ENCODE measurements around the gene USP40. TPM values are rescaled to one million over a fixed set of nuclear protein-coding genes. Genes with fewer than 3 reads are reported as not detected.
A peak's percentile ranks its signal among the peaks of the same experiment; 100 is the strongest.
"Not testable (repeated sequence)": the region's sequence is repeated elsewhere in the genome, so short reads cannot be mapped to it uniquely, and the experiment has no call there.

USP40 gene
- total and polyA plus RNA-seq, 5 donors = 15.1 to 18.6 (median 17.9) TPM

DNA sequence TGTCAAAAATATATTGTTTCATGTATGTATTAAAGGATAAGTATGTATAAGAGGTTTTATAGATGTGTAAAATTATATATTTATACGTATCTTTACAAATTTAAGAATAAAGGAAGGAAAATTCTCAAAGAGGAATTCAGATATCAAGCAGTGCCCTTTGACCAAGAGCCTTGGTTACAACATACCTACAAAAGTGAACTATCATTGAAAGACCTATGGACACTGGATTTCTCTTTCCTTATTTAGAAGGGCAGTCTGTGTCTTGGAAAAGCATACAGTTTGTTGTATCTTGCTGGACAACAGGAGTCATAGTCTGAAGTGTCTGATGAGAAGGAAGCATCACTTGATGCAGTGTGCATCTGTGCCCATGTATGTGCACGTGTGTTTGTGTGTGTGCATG lies 21.8 kb upstream of the USP40 start:
- H3K4me3 ChIP-seq (ENCODE audit: low read length) = no peak overlapping the region
- no peaks in the 10 kb centered on the region for H3K27me3 ChIP-seq (ENCODE audit: control insufficient read depth, insufficient read depth)
- no peaks in the 10 kb centered on the region for H3K9me3 ChIP-seq (ENCODE audit: control insufficient read depth, low read length)
- ATAC-seq = no peak
- H3K4me1 ChIP-seq (ENCODE audit: control insufficient read depth, insufficient read depth, low read length) = no peaks in the 10 kb centered on the region
- 86% methylated on average over 2 of the region's 2 CpGs for WGBS
- H3K27ac ChIP-seq (ENCODE audit: low read length) = no peak overlapping the region
- intact Hi-C loops (cut with DNase I) = no loop called here
- no peak for DNase-seq

DNA sequence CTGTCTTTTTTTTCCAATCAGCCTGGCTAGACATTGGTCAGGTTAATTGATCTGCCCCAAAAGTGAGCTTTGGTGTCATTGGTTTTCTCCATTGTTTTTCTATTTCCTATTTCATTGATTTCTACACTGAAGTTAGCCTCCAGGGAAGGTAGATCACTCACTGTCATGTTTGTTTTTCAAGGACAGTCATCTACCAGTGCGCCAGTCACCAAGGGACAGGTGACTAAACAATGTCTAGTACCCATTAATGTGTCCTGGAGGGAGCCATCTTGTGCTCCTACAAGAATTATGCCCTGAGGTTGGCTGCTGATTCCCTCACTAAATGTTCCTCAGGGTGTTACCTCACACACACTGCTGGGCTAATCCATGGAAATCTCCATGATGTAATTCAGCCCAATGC lies 17.6 kb upstream of the USP40 start:
- Histone ChIP-seq H3K4me3 (ENCODE audit: low read length) (no peak overlapping the region), H3K27me3 (ENCODE audit: control insufficient read depth, insufficient read depth) (no peaks in the 10 kb centered on the region), H3K27ac (ENCODE audit: low read length) (no peak overlapping the region), H3K4me1 (ENCODE audit: control insufficient read depth, insufficient read depth, low read length) (no peaks in the 10 kb centered on the region), H3K9me3 (ENCODE audit: control insufficient read depth, low read length) (no peaks in the 10 kb centered on the region)
- intact Hi-C loops (cut with DNase I) = no loop called here
- ATAC-seq (no peak), DNase-seq (no peak)
- 94% methylated on average over 1 of the region's 1 CpG for WGBS

DNA sequence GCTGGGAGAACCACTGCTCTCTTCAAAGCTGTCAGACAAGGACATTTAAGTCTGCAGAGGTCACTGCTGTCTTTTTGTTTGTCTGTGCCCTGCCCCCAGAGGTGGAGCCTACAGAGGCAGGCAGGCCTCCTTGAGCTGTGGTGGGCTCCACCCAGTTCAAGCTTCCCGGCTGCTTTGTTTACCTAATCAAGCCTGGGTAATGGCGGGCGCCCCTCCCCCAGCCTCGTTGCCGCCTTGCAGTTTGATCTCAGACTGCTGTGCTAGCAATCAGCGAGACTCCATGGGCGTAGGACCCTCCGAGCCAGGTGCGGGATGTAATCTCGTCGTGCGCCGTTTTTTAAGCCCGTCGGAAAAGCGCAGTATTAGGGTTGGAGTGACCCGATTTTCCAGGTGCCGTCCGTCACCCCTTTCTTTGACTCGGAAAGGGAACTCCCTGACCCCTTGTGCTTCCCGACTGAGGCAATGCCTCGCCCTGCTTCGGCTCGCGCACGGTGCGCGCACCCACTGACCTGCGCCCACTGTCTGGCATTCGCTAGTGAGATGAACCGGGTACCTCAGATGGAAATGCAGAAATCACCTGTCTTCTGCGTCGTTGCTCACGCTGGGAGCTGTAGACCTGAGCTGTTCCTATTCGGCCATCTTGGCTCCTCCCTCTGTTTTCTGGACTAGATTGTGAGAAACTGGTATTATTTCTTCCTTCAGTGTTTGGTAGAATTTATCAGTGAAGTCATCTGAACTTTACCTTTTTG lies 16.8 kb upstream of the USP40 start:
- H3K4me1 ChIP-seq (ENCODE audit: control insufficient read depth, insufficient read depth, low read length); H3K9me3 ChIP-seq (ENCODE audit: control insufficient read depth, low read length); H3K27me3 ChIP-seq (ENCODE audit: control insufficient read depth, insufficient read depth); ATAC-seq; H3K27ac ChIP-seq (ENCODE audit: low read length); H3K4me3 ChIP-seq (ENCODE audit: low read length); intact Hi-C loops (cut with DNase I); DNase-seq: not testable (repeated sequence)
- WGBS = 79% methylated on average over 34 of the region's 35 CpGs

DNA sequence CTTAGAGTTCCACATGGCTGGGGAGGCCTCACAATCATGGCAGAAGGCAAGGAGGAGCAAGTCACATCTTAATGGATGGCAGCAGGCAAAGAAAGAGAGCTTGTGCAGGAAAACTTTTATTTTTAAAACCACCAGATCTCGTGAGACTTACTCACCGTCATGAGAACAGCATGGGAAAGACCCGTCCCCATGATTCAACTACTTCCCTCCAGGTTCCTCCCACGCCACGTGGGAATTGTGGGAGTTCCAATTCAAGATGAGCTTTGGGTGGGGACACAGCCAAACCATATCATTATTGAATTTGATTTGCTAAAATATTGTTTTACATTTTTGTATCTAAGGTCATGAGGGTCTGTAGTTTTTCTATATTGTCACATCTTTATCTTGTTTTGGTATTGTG lies 10.8 kb upstream of the USP40 start:
- H3K4me3 ChIP-seq (ENCODE audit: low read length); ATAC-seq; H3K4me1 ChIP-seq (ENCODE audit: control insufficient read depth, insufficient read depth, low read length); intact Hi-C loops (cut with DNase I); H3K27ac ChIP-seq (ENCODE audit: low read length); H3K27me3 ChIP-seq (ENCODE audit: control insufficient read depth, insufficient read depth); DNase-seq; H3K9me3 ChIP-seq (ENCODE audit: control insufficient read depth, low read length): not testable (repeated sequence)
- 49% methylated on average over 5 of the region's 5 CpGs for WGBS

DNA sequence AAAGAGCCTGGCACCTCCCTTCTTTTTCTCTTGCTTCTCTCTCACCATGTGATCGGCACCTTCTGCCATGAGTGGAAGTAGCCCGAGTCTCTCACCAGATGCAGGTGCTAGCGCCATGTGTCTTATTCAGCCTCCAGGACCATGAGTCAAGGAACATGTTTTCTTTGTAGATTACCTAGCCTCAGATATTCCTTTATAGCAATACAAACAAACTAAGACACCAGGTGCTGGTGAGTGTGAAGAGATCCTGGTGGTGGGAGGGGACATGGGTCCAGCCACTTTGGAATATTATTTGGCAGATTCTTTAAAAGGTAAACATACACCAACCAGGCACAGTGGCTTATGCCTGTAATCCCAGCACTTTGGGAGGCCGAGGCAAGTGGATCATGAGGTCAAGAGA lies 5.9 kb upstream of the USP40 start:
- Histone ChIP-seq H3K4me1 (ENCODE audit: control insufficient read depth, insufficient read depth, low read length) (peaks cover 1% of the 10 kb centered on the region), H3K27me3 (ENCODE audit: control insufficient read depth, insufficient read depth) (no peaks in the 10 kb centered on the region), H3K27ac (ENCODE audit: low read length) (no peak overlapping the region), H3K9me3 (ENCODE audit: control insufficient read depth, low read length) (no peaks in the 10 kb centered on the region), H3K4me3 (ENCODE audit: low read length) (no peak overlapping the region)
- 83% methylated on average over 4 of the region's 4 CpGs for WGBS
- ATAC-seq = no peak
- intact Hi-C loops (cut with DNase I) = no loop called here
- no peak for DNase-seq

DNA sequence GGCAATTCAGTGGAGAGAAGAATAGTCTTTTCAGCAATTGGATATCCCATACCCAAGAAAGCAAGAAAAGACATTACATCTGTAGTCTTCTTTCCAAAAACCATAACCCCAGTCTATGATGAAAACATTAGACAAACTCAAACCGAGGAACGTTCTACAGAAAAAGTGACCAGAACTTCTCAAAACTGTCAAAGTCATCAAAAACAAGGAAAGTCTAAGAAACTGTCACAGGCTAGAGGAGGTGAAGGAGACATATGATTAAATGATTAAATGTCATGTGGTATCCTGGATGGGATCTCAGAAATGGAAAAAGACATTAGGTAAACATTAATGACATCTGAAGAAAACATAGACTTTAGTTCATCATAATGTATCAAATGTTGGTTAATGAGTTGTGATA lies 4.9 kb upstream of the USP40 start:
- DNase-seq (no peak), ATAC-seq (no peak)
- Histone ChIP-seq H3K27ac (ENCODE audit: low read length) (no peak overlapping the region), H3K4me1 (ENCODE audit: control insufficient read depth, insufficient read depth, low read length) (peaks cover 1% of the 10 kb centered on the region), H3K4me3 (ENCODE audit: low read length) (no peak overlapping the region), H3K27me3 (ENCODE audit: control insufficient read depth, insufficient read depth) (no peaks in the 10 kb centered on the region), H3K9me3 (ENCODE audit: control insufficient read depth, low read length) (no peaks in the 10 kb centered on the region)
- 87% methylated on average over 2 of the region's 2 CpGs for WGBS
- intact Hi-C loops (cut with DNase I) = no loop called here

DNA sequence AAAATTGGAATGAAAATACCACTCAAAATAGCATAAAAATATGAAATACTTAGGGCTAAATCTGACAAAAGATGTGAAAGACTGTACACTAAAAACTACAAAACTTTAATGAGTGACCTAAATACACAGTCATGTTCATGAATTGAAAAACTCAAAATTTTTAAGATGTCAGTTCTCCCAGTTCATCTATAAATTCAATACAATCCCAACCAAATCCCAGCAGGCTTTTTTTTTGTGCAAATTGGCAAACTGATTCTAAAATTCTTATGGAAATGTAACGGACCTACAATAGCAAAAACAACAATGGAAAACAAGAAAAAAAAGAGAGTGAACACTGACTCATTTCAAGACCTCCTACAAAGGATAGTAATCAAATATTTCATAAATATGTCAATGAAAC lies 4.4 kb upstream of the USP40 start:
- peaks cover 1% of the 10 kb centered on the region for H3K4me1 ChIP-seq (ENCODE audit: control insufficient read depth, insufficient read depth, low read length)
- intact Hi-C loops (cut with DNase I) = no loop called here
- H3K9me3 ChIP-seq (ENCODE audit: control insufficient read depth, low read length) = no peaks in the 10 kb centered on the region
- H3K4me3 ChIP-seq (ENCODE audit: low read length) = no peak overlapping the region
- WGBS = 34% methylated on average over 1 of the region's 1 CpG
- H3K27ac ChIP-seq (ENCODE audit: low read length) = no peak overlapping the region
- no peak for ATAC-seq
- no peak for DNase-seq
- H3K27me3 ChIP-seq (ENCODE audit: control insufficient read depth, insufficient read depth) = no peaks in the 10 kb centered on the region

DNA sequence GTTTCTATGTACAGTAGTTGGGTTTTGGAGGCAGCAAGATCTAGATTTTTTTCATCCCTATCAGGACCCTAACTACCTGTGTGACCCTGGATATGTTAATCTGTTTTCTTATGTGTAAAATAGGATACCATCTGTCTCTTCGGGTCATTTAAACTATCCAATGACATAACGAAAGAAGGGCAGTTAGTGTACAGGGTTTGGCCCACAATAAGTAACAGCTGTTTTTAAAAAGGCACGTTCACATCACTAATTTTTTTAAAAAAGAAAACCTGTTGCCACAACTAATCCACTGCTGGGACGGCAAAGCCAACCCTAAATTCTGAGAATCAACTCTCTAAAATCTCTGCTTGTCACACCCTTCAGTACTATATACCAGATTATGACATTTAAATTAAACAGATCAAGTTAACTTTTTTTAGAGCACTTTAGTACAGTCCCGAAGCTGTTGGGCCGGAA lies 869 bp downstream of the USP40 start:
- intact Hi-C loops (cut with DNase I) = no loop called here
- WGBS = 2% methylated on average over 6 of the region's 6 CpGs
- H3K4me1 ChIP-seq (ENCODE audit: control insufficient read depth, insufficient read depth, low read length) = peaks cover 1% of the 10 kb centered on the region
- no peak overlapping the region for H3K27ac ChIP-seq (ENCODE audit: low read length)
- ATAC-seq (no peak), DNase-seq (no peak)
- peak overlapping the region; percentile 63 for H3K4me3 ChIP-seq (ENCODE audit: low read length)
- H3K9me3 ChIP-seq (ENCODE audit: control insufficient read depth, low read length) = no peaks in the 10 kb centered on the region
- no peaks in the 10 kb centered on the region for H3K27me3 ChIP-seq (ENCODE audit: control insufficient read depth, insufficient read depth)

DNA sequence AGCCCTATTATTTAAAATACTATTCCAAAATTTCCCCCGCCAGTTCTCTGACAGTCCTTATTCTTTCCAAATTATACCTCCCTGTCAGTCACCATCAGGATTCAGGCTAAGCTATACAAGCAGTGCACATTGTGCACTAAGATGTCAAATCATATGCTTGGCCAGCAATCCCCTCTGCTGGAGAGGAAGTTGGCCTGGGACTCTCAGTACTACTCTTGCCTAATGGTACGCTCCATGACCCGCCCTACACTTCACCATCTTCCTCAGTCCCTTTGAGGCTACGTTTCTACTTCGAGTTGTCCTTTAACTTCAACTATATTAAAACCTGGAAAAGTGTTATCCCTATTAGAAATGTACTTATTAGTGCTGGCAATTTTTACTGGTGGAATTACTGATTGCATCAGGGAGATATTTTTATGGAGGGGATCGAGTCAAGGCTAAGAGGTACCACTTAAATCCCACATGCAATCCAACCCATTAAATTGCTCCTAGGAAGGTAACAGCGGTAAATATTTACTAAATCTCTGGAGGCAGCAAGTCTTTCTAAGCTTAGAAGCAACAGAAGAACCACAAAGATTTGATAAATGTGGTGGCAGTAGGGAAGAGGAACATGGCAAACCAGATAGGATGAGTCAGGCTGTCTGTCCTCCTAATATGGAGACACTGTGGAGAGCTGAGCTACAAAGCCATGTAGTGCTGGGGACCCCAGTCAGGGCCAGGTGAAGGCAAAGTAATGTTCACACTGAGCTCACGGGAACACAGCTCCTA lies 2.7 kb downstream of the USP40 start:
- WGBS = 93% methylated on average over 8 of the region's 8 CpGs
- intact Hi-C loops (cut with DNase I) = no loop called here
- Histone ChIP-seq H3K4me3 (ENCODE audit: low read length) (no peak overlapping the region), H3K9me3 (ENCODE audit: control insufficient read depth, low read length) (no peaks in the 10 kb centered on the region), H3K4me1 (ENCODE audit: control insufficient read depth, insufficient read depth, low read length) (peaks cover 1% of the 10 kb centered on the region), H3K27me3 (ENCODE audit: control insufficient read depth, insufficient read depth) (no peaks in the 10 kb centered on the region), H3K27ac (ENCODE audit: low read length) (no peak overlapping the region)
- DNase-seq (no peak), ATAC-seq (no peak)

DNA sequence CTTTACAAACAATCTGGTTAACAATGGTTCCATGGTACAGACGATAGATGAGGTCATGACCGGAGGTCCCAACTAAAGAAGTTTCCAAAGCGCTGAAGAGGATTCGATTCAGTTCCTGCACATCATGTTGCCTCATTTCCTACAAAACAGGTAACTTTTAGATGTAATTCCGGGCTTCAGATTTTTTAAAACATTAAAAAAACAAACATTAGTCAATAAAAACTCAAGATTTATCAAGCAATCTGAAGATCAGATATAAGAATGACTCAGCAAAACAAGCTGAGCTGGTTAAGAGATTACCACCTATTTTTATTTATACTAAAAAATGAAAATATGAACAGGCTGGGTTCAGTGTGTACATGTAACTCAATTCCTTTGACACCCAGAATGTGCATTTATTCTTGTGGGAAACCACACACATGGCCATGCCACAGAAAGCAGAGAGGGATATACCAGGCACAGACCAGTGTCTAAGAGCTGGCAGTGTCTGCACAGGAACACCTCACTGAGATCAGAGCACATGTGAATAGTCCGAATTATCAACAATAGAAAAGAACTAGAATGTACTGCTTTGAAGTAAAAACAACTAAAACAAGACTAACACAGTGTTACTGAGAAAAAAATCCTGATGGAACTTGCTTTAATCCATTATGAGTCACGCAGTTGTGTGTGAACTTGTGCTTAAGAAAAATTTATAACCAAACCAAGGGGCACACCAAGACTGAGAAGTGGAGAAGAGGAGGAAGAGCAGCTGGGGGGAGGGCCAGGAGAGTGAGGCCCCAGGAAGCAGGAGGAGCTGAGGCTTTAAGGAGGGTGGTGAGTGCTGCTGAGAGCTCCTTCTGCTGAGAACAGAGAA lies 9.5 kb downstream of the USP40 start:
- H3K27ac ChIP-seq (ENCODE audit: low read length) = no peak overlapping the region
- ATAC-seq (no peak), DNase-seq (peak in 1 of 3 donors; percentile 18)
- H3K4me1 ChIP-seq (ENCODE audit: control insufficient read depth, insufficient read depth, low read length) = no peaks in the 10 kb centered on the region
- no peaks in the 10 kb centered on the region for H3K9me3 ChIP-seq (ENCODE audit: control insufficient read depth, low read length)
- no peaks in the 10 kb centered on the region for H3K27me3 ChIP-seq (ENCODE audit: control insufficient read depth, insufficient read depth)
- 88% methylated on average over 7 of the region's 7 CpGs for WGBS
- H3K4me3 ChIP-seq (ENCODE audit: low read length) = no peak overlapping the region
- intact Hi-C loops (cut with DNase I) = no loop called here

DNA sequence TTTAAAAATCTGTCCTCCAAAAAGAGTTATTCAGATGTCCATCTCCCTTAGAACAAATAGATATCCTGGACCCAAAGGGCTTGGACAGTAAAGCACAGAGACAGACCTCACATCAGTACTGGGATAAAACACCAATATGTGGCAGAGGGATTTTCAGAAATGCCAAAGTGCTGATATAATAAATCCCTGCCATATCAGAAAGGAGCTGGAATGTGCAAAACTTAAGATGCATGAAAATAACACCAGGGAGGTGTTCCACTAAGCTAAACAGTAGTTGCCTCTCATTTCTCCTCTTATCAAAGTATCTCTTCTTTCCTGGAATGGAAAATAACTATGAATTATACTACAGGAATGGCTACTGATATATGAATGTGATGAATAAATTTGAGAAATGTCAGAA lies 13.2 kb downstream of the USP40 start:
- Histone ChIP-seq H3K27me3 (ENCODE audit: control insufficient read depth, insufficient read depth) (no peaks in the 10 kb centered on the region), H3K27ac (ENCODE audit: low read length) (no peak overlapping the region), H3K4me1 (ENCODE audit: control insufficient read depth, insufficient read depth, low read length) (no peaks in the 10 kb centered on the region), H3K9me3 (ENCODE audit: control insufficient read depth, low read length) (no peaks in the 10 kb centered on the region), H3K4me3 (ENCODE audit: low read length) (no peak overlapping the region)
- DNase-seq (no peak), ATAC-seq (no peak)
- intact Hi-C loops (cut with DNase I) = no loop called here

Data from right cardiac atrium (tissue), 5 donors.